Activated naive CD4-positive, alpha-beta T cell treated with anti-CD3 and anti-CD28 coated beads, Interleukin-2, amount 10 ng/mL, durations not matched to agents 7 days and 5 days (primary cell): Measurements from ENCODE around the gene SORCS1.

Source experiments
- CTCF ChIA-PET: fragments of 350-600 bp; sonication (Branson Sonifier 250); formaldehyde crosslinking; loops from one replicate; lab custom pipeline; 2021; ENCODE audit warnings: antibody characterized with exemption; lab: Charles Lee
- DNase-seq: peaks from one replicate; pipeline ENCODE4 v3.0.0-alpha.2; 2020
- H3K27ac Mint-ChIP-seq: one replicate; pipeline ENCODE4 v1.8.0; 2021; ENCODE audit warnings: mild to moderate bottlenecking, moderate library complexity, mixed read lengths
- H3K27me3 Mint-ChIP-seq: one replicate; pipeline ENCODE4 v1.8.0; 2021; ENCODE audit warnings: mild to moderate bottlenecking, mixed read lengths
- H3K36me3 Mint-ChIP-seq: one replicate; pipeline ENCODE4 v1.8.0; 2021; ENCODE audit warnings: mixed read lengths
- H3K4me1 Mint-ChIP-seq: one replicate; pipeline ENCODE4 v1.8.0; 2021; ENCODE audit warnings: mixed read lengths
- H3K4me3 Mint-ChIP-seq: one replicate; pipeline ENCODE4 v1.8.0; 2021; ENCODE audit warnings: mild to moderate bottlenecking, moderate library complexity, mixed read lengths
- H3K9me3 Mint-ChIP-seq: one replicate; pipeline ENCODE4 v1.8.0; 2021; ENCODE audit warnings: mixed read lengths

SORCS1 gene

DNA sequence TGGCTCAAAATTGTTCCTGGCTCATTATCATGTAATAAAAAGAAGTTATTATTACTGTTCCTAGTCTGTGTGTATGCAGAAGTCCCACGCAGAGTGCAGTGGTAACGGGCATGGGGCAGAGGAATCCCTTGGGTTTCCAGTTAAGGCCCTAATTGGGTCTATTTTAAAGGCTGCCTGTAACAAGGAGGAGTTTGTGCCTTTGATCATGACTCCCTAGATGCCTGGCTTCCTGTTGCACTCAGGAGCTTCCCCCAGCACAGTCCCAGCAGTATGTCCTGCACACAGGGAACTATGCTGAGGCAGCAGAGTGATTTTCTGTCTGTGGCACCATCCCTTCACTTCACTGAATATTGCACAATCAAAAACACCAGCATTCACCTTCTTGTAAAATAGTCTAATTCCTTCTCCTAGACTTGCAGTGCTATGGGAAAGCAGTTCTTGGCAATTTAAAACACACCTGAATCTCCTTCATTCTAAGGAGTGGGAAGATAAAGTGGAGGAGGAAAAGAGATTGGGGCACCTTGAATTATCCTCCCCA, 22.9 kb downstream of the SORCS1 start:
- no peak overlapping the region for H3K27ac Mint-ChIP-seq
- DNase-seq, result no peak
- no peaks in the 10 kb centered on the region for H3K27me3 Mint-ChIP-seq
- no peaks in the 10 kb centered on the region for H3K36me3 Mint-ChIP-seq
- H3K9me3 Mint-ChIP-seq, result peaks cover 1% of the 10 kb centered on the region
- CTCF ChIA-PET, result no interaction called here
- H3K4me1 Mint-ChIP-seq, result no peaks in the 10 kb centered on the region
- no peak overlapping the region for H3K4me3 Mint-ChIP-seq

DNA sequence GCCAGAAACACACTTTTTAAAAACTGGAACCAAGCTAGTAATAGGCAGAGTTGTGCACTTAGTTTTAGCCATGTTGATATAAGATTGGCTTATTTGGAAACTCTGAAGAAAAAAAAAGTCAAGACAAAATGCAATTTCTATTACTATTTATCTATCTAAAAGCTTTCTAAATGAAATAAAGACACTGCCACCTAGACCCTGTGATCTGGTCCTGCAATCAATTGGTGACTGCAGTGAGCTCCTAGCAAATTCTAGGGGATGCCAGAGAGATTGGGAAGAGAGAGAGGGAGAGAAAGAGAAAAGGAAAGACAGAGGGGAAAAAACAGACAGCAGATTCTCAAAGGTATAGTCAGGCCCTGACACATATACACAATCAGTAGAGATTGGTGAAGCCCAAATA, 25.3 kb downstream of the SORCS1 start:
- Mint-ChIP-seq H3K36me3 (no peaks in the 10 kb centered on the region), H3K4me1 (no peaks in the 10 kb centered on the region), H3K27ac (no peak overlapping the region), H3K9me3 (peaks cover 3% of the 10 kb centered on the region), H3K4me3 (no peak overlapping the region), H3K27me3 (no peaks in the 10 kb centered on the region)
- CTCF ChIA-PET, result no interaction called here
- no peak for DNase-seq

DNA sequence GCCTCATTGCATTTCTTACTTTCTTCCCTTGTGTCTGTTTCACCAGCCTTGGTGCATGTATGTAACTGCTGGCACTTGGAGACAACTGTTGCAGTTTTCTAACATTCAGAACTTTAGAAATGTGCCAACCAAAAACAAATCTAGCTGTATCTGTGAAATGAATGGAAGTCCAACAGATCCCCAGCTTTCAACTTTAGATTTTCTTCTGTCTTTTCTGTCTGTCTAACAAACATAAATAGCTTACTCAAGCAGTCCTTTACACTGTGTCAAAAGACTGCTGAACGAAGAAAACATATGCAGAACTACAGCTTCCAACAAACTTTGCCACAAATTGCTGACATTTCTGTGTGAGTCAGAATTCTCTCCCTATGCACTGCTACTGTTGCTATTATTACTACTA, 30.9 kb downstream of the SORCS1 start:
- Mint-ChIP-seq H3K4me3 (no peak overlapping the region), H3K27me3 (no peaks in the 10 kb centered on the region), H3K9me3 (peaks cover 5% of the 10 kb centered on the region), H3K4me1 (no peaks in the 10 kb centered on the region), H3K27ac (no peak overlapping the region), H3K36me3 (no peaks in the 10 kb centered on the region)
- no peak for DNase-seq
- CTCF ChIA-PET, result no interaction called here

- Mint-ChIP-seq H3K27me3 (no peaks in the 10 kb centered on the region), H3K36me3 (no peaks in the 10 kb centered on the region), H3K27ac (no peak overlapping the region), H3K4me3 (no peak overlapping the region), H3K9me3 (peaks cover 4% of the 10 kb centered on the region), H3K4me1 (no peaks in the 10 kb centered on the region)
- no peak for DNase-seq
- CTCF ChIA-PET, result no interaction called here
These were observed 35.5 kb downstream of the SORCS1 start for GRCh38 chr10:107129000-107129399.

- Mint-ChIP-seq H3K9me3 (peaks cover 2% of the 10 kb centered on the region), H3K4me3 (no peak overlapping the region), H3K27me3 (no peaks in the 10 kb centered on the region), H3K36me3 (no peaks in the 10 kb centered on the region), H3K27ac (no peak overlapping the region), H3K4me1 (no peaks in the 10 kb centered on the region)
- CTCF ChIA-PET, result no interaction called here
- DNase-seq, result no peak
These were observed 37.9 kb downstream of the SORCS1 start for GRCh38 chr10:107126512-107127065.

DNA sequence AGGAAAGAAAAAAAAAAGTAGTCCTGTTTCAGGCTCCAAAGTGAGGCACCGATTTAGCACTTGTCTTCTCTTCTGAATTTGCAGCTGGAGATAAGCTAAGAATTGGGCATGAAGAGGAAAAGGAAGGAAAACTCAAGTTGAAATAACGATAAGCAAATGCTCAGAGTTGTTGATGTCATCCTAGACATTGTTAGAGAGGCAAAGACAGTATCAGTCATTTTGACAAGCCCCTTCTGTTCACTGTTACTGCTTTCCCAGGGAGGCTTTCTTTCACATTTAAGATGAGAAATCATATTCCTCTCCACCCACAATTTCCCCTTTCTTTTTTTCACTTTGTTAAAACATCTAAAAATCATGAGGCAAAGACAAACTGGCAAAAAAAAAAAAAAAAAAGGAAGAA, 41.8 kb downstream of the SORCS1 start:
- H3K27ac Mint-ChIP-seq, result no peak overlapping the region
- H3K4me3 Mint-ChIP-seq, result no peak overlapping the region
- H3K27me3 Mint-ChIP-seq, result no peaks in the 10 kb centered on the region
- H3K36me3 Mint-ChIP-seq, result no peaks in the 10 kb centered on the region
- CTCF ChIA-PET, result no interaction called here
- DNase-seq, result no peak
- H3K9me3 Mint-ChIP-seq, result peaks cover 2% of the 10 kb centered on the region
- H3K4me1 Mint-ChIP-seq, result no peaks in the 10 kb centered on the region

GRCh38 chr10:107118866-107119265, 45.6 kb downstream of the SORCS1 start:
- Mint-ChIP-seq H3K4me1 (no peaks in the 10 kb centered on the region), H3K4me3 (no peak overlapping the region), H3K9me3 (peaks cover 1% of the 10 kb centered on the region), H3K27me3 (no peaks in the 10 kb centered on the region), H3K36me3 (no peaks in the 10 kb centered on the region), H3K27ac (no peak overlapping the region)
- DNase-seq, result no peak
- CTCF ChIA-PET, result no interaction called here

- no peaks in the 10 kb centered on the region for H3K27me3 Mint-ChIP-seq
- DNase-seq, result no peak
- H3K9me3 Mint-ChIP-seq, result peaks cover 7% of the 10 kb centered on the region
- CTCF ChIA-PET, result no interaction called here
- H3K27ac Mint-ChIP-seq, result no peak overlapping the region
- no peaks in the 10 kb centered on the region for H3K36me3 Mint-ChIP-seq
- no peak overlapping the region for H3K4me3 Mint-ChIP-seq
- H3K4me1 Mint-ChIP-seq, result no peaks in the 10 kb centered on the region
These were observed 60.4 kb downstream of the SORCS1 start for GRCh38 chr10:107104026-107104652.

GRCh38 chr10:107103174-107104025, 61.1 kb downstream of the SORCS1 start:
- H3K27ac Mint-ChIP-seq, result no peak overlapping the region
- peaks cover 7% of the 10 kb centered on the region for H3K9me3 Mint-ChIP-seq
- no peak overlapping the region for H3K4me3 Mint-ChIP-seq
- H3K27me3 Mint-ChIP-seq, result no peaks in the 10 kb centered on the region
- DNase-seq, result no peak
- no peaks in the 10 kb centered on the region for H3K36me3 Mint-ChIP-seq
- CTCF ChIA-PET, result no interaction called here
- no peaks in the 10 kb centered on the region for H3K4me1 Mint-ChIP-seq

- no peaks in the 10 kb centered on the region for H3K9me3 Mint-ChIP-seq
- H3K4me1 Mint-ChIP-seq, result no peaks in the 10 kb centered on the region
- CTCF ChIA-PET, result no interaction called here
- no peak for DNase-seq
- H3K36me3 Mint-ChIP-seq, result no peaks in the 10 kb centered on the region
- no peak overlapping the region for H3K27ac Mint-ChIP-seq
- no peaks in the 10 kb centered on the region for H3K27me3 Mint-ChIP-seq
- no peak overlapping the region for H3K4me3 Mint-ChIP-seq
These were observed 66.2 kb downstream of the SORCS1 start for GRCh38 chr10:107098326-107098725.

GRCh38 chr10:107094824-107095522, 69.5 kb downstream of the SORCS1 start:
- Mint-ChIP-seq H3K9me3 (peaks cover 6% of the 10 kb centered on the region), H3K27me3 (no peaks in the 10 kb centered on the region), H3K27ac (no peak overlapping the region), H3K4me3 (no peak overlapping the region), H3K36me3 (no peaks in the 10 kb centered on the region), H3K4me1 (no peaks in the 10 kb centered on the region)
- no peak for DNase-seq
- CTCF ChIA-PET, result no interaction called here

DNA sequence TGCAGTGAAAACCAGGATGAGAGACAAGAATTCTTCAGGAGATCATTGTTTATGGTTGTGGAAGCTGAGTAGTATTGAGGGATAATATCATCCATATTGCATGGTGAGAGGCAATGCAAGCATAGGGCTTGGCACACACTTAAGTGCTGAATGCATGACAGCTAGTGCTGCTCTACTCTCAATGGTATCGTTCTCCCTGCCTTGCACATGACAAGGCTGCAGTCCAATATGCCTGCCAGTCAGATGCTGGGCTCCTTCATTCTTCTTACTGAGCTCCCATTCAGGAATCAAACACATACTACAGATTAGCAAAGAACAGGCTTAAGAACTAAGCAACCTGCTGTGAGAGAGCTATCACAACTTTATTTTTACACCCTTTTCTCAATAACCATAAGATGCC, 72.2 kb downstream of the SORCS1 start:
- CTCF ChIA-PET, result no interaction called here
- DNase-seq, result no peak

GRCh38 chr10:107091126-107091525, 73.4 kb downstream of the SORCS1 start:
- no peaks in the 10 kb centered on the region for H3K27me3 Mint-ChIP-seq
- H3K4me1 Mint-ChIP-seq, result no peaks in the 10 kb centered on the region
- DNase-seq, result no peak
- H3K4me3 Mint-ChIP-seq, result no peak overlapping the region
- H3K9me3 Mint-ChIP-seq, result peaks cover 6% of the 10 kb centered on the region
- no peaks in the 10 kb centered on the region for H3K36me3 Mint-ChIP-seq
- CTCF ChIA-PET, result no interaction called here
- H3K27ac Mint-ChIP-seq, result no peak overlapping the region

More for the DNA sequence above, 72.2 kb downstream of the SORCS1 start:
- H3K27ac Mint-ChIP-seq, result no peak overlapping the region
- H3K36me3 Mint-ChIP-seq, result no peaks in the 10 kb centered on the region
- H3K4me3 Mint-ChIP-seq, result no peak overlapping the region
- no peaks in the 10 kb centered on the region for H3K27me3 Mint-ChIP-seq
- no peaks in the 10 kb centered on the region for H3K4me1 Mint-ChIP-seq
- H3K9me3 Mint-ChIP-seq, result peaks cover 6% of the 10 kb centered on the region
